K562 (cell line): ENCODE data around the gene PNPLA8. TPM values are rescaled to one million over a fixed set of nuclear protein-coding genes. Genes with fewer than 3 reads are reported as not detected.
"Not testable (repeated sequence)": the region's sequence is repeated elsewhere in the genome, so short reads cannot be mapped to it uniquely, and the experiment has no call there.

Source experiments
- BCOR ChIP-seq: fragments of 450-650 bp; IDR thresholded peaks from 2 replicates; pipeline ENCODE4 v1.6.1; 2016
- CHAMP1 ChIP-seq: fragments of 450-650 bp; IDR thresholded peaks from 2 replicates; pipeline ENCODE4 v1.6.1; 2016; ENCODE audit warnings: mild to moderate bottlenecking
- KLF16 ChIP-seq: IDR thresholded peaks from 2 replicates; pipeline ENCODE4 v1.6.1; 2016; ENCODE audit warnings: antibody characterized with exemption
- LCOR ChIP-seq: sonication (generic); formaldehyde crosslinking; IDR thresholded peaks from 2 replicates; pipeline ENCODE4 v1.8.0; 2022; ENCODE audit warnings: mild to moderate bottlenecking, missing genetic modification reagents
- MGA ChIP-seq: fragments of 450-650 bp; IDR thresholded peaks from 2 replicates; pipeline ENCODE4 v1.6.1; 2016; ENCODE audit warnings: mild to moderate bottlenecking, moderate library complexity
- NCOA6 ChIP-seq: fragments of 450-650 bp; IDR thresholded peaks from 2 replicates; pipeline ENCODE4 v1.6.1; 2017; ENCODE audit warnings: mild to moderate bottlenecking
- NR2C2 ChIP-seq, 2 experiments: fragments of 200-800 bp in 1 of 2; sonication (Bioruptor generic) in 1 of 2; sonication (generic) in 1 of 2; formaldehyde crosslinking in 1 of 2; IDR thresholded peaks; 2 replicates each; pipeline versions ENCODE4 v1.6.1 to v1.8.0; 2016 to 2022; ENCODE audit warnings: mild to moderate bottlenecking in 1 of 2, missing compliant biosample characterization in 1 of 2, missing genetic modification characterization in 1 of 2, missing genetic modification reagents in 1 of 2
- RAD21 ChIP-seq, 2 experiments: fragments of 250-450 bp in 1 of 2; fragments of 450-650 bp in 1 of 2; sonication (Bioruptor Pico) in 1 of 2; formaldehyde crosslinking in 1 of 2; IDR thresholded peaks in 1 of 2; conservative IDR thresholded peaks in 1 of 2; 2 replicates each; pipeline versions ENCODE4 v1.4.0 to v1.8.0; 2020 to 2022; ENCODE audit warnings: mild to moderate bottlenecking in 2 of 2, moderate library complexity in 1 of 2
- SMAD3 ChIP-seq: fragments of 450-650 bp; formaldehyde crosslinking; conservative IDR thresholded peaks from 2 replicates; pipeline ENCODE4 v1.4.0; 2020; ENCODE audit warnings: mild to moderate bottlenecking
- SOX6 ChIP-seq: fragments of 450-650 bp; IDR thresholded peaks from 2 replicates; pipeline ENCODE4 v1.6.1; 2014; ENCODE audit warnings: mild to moderate bottlenecking
- STAT5A ChIP-seq: IDR thresholded peaks from 2 replicates; pipeline ENCODE4 v1.6.1; 2012; ENCODE audit warnings: low read length, inconsistent platforms, borderline replicate concordance
- TAF1 ChIP-seq: IDR thresholded peaks from 2 replicates; pipeline ENCODE4 v1.6.1; 2011; ENCODE audit warnings: mild to moderate bottlenecking, low read length, moderate library complexity; ENCODE audit not compliant: insufficient read depth, control insufficient read depth, severe bottlenecking; ENCODE audit errors: extremely low read depth
- TBL1XR1 ChIP-seq, 2 experiments: IDR thresholded peaks; 2 replicates each; pipeline ENCODE4 v1.6.1; 2012; ENCODE audit warnings: improper control_type of control experiment in 2 of 2, low read length in 2 of 2, mild to moderate bottlenecking in 1 of 2
- ZNF12 ChIP-seq: sonication (generic); formaldehyde crosslinking; IDR thresholded peaks from 2 replicates; pipeline ENCODE4 v1.4.0; 2020; ENCODE audit warnings: mild to moderate bottlenecking, missing genetic modification reagents
- polyA plus RNA-seq, 8 experiments: library from polyadenylated mRNA; depleted of rRNA in 4 of 8; stranded (reverse) in 5 of 8; unstranded in 3 of 8; fragments of >200 nt; fragmentation: Nextera tagmentation in 2 of 8; fragmentation: Illumina TruSeq in 1 of 8; extraction: Ambion mirVana in 2 of 8; extraction: Trizol in 1 of 8; gene quantifications; 2 replicates each; pipeline versions ENCODE4 v1.2.1 to v1.2.3, GENCODE V29; 2011 to 2014; ENCODE audit warnings: inconsistent platforms in 1 of 8, missing spikeins in 1 of 8
- total RNA-seq, 7 experiments: library from RNA; depleted of rRNA in 6 of 7; stranded (reverse); fragments of >200 nt in 6 of 7; fragmentation: Illumina TruSeq in 2 of 7; extraction: Trizol in 2 of 7; gene quantifications; 2 replicates each; pipeline versions ENCODE4 v1.2.1 to v1.2.3, GENCODE V29; 2011 to 2021; ENCODE audit warnings: low replicate concordance in 1 of 7

PNPLA8 gene
- total and polyA plus RNA-seq, 9 of the 15 experiments (the other 6 are each of a cell fraction or from before 2014, with no cell fraction given) = 12.8 to 27.6 (median 16.3) TPM

GRCh38 chr7:108538236-108538635 is 12.3 kb upstream of the PNPLA8 start (continued):
- TF ChIP-seq MGA (peak; percentile 40; the same call in 1 of the 2 replicates), ZNF12 (CRISPR knock-in tag) (peak; percentile 59; the same call in 1 of the 2 replicates), SMAD3 (CRISPR knock-in tag) (0 out of 2 replicates have a peak, but pooled peaks have one; percentile 50), NR2C2 (tag; IDR thresholded peaks at IDR 0.05) (0 out of 2 replicates have a peak, but pooled peaks have one; percentile 41), TAF1 (peak; percentile 29), TBL1XR1 (IDR thresholded peaks at IDR 0.05; ENCODE audit: low read length in 2 of 2) (peak in 1 of 2 experiments; percentile 40; a peak in 2 of 4 replicates), CHAMP1 (peak; percentile 95), SOX6 (peak; percentile 83), RAD21 (CRISPR knock-in tag; conservative IDR thresholded peaks at IDR 0.05 in 1 of 2, IDR thresholded peaks at IDR 0.05 in 1 of 2) (peak in 1 of 2 experiments; percentile 13; a peak in 1 of 4 replicates), STAT5A (peak; percentile 76), KLF16 (peak; percentile 92), LCOR (CRISPR knock-in tag) (peak; percentile 82; the same call in 1 of the 2 replicates), BCOR (peak; percentile 39; the same call in 1 of the 2 replicates), NCOA6 (0 out of 2 replicates have a peak, but pooled peaks have one; percentile 9)
- not testable (repeated sequence) for TF ChIP-seq NR2C2 (CRISPR knock-in tag; IDR thresholded peaks at IDR 0.05)
